ENCODE results near the gene PSMA6.

DNA sequence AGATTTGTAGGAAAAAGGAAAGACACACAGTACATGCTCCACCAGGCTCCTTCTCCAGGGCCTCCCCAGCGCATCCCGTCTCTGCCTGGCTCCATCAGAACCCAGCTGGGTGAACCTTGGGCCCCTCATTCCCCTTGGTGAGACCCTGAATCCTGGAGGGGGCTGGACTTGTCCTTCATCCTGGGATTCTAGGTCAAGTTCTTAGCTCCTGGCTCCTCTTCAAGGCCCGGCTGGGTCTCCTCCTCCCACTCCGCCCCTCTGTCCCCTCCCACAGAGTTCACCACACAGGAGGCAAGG, 49.2 kb downstream of the PSMA6 start:
- no peak for TF ChIP-seq POLR2A (IDR thresholded peaks at IDR 0.05)
- TF ChIP-seq, protein P1, sequence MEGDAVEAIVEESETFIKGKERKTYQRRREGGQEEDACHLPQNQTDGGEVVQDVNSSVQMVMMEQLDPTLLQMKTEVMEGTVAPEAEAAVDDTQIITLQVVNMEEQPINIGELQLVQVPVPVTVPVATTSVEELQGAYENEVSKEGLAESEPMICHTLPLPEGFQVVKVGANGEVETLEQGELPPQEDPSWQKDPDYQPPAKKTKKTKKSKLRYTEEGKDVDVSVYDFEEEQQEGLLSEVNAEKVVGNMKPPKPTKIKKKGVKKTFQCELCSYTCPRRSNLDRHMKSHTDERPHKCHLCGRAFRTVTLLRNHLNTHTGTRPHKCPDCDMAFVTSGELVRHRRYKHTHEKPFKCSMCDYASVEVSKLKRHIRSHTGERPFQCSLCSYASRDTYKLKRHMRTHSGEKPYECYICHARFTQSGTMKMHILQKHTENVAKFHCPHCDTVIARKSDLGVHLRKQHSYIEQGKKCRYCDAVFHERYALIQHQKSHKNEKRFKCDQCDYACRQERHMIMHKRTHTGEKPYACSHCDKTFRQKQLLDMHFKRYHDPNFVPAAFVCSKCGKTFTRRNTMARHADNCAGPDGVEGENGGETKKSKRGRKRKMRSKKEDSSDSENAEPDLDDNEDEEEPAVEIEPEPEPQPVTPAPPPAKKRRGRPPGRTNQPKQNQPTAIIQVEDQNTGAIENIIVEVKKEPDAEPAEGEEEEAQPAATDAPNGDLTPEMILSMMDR (IDR thresholded peaks at IDR 0.05) = no peak
